HG03457 (cell line): ENCODE results near the gene GLCCI1.
"Not testable (repeated sequence)": the region's sequence is repeated elsewhere in the genome, so short reads cannot be mapped to it uniquely, and the experiment has no call there.

Source experiments
- ATAC-seq: cut with Tn5 transposase; IDR thresholded peaks from one replicate; pipeline ENCODE4 v1.9.1; 2021; ENCODE audit warnings: moderate number of reproducible peaks; ENCODE audit not compliant: unreplicated experiment

The GLCCI1 gene

GRCh38 chr7:8086239-8086638 lies 117.6 kb downstream of the GLCCI1 start:
- no peak for ATAC-seq

GRCh38 chr7:8089036-8089780 lies 120.6 kb downstream of the GLCCI1 start:
- ATAC-seq = no peak

- no peak for ATAC-seq
Observed at GRCh38 chr7:8092140-8092539, 123.5 kb downstream of the GLCCI1 start.

GRCh38 chr7:8094164-8095140 lies 125.9 kb downstream of the GLCCI1 start:
- ATAC-seq = no peak

- not testable (repeated sequence) for ATAC-seq
Observed at GRCh38 chr7:8101292-8101691, 132.7 kb downstream of the GLCCI1 start.

GRCh38 chr7:8103282-8103681 lies 134.7 kb downstream of the GLCCI1 start:
- no peak for ATAC-seq

- no peak for ATAC-seq
Observed at GRCh38 chr7:8105449-8106095, 137.0 kb downstream of the GLCCI1 start.

- no peak for ATAC-seq
Observed at GRCh38 chr7:8109196-8110022, 140.8 kb downstream of the GLCCI1 start.

- no peak for ATAC-seq
Observed at GRCh38 chr7:8111282-8111960, 142.8 kb downstream of the GLCCI1 start.

GRCh38 chr7:8112685-8113084 lies 144.1 kb downstream of the GLCCI1 start:
- no peak for ATAC-seq

- ATAC-seq = no peak
Observed at GRCh38 chr7:8113184-8113583, 144.6 kb downstream of the GLCCI1 start.

- ATAC-seq = no peak
Observed at GRCh38 chr7:8114175-8114574, 145.6 kb downstream of the GLCCI1 start.

- ATAC-seq = peak; percentile 89
Observed at GRCh38 chr7:8115547-8116402, 147.2 kb downstream of the GLCCI1 start.

- no peak for ATAC-seq
Observed at GRCh38 chr7:8117195-8117594, 148.6 kb downstream of the GLCCI1 start.

- no peak for ATAC-seq
Observed at GRCh38 chr7:8119262-8119661, 150.7 kb downstream of the GLCCI1 start.

GRCh38 chr7:8120390-8121058 lies 151.9 kb downstream of the GLCCI1 start:
- ATAC-seq = no peak

GRCh38 chr7:8121243-8121642 lies 152.6 kb downstream of the GLCCI1 start:
- no peak for ATAC-seq

GRCh38 chr7:8125680-8126444 lies 157.3 kb downstream of the GLCCI1 start:
- peak; percentile 71 for ATAC-seq
